Measurements from ENCODE around the gene ENAH.

Gene ENAH

GRCh38 chr1:225486856-225487255, 166.1 kb downstream of the ENAH start:
- H3K27ac ChIP-seq (replicated peaks), result no peak overlapping the region
- TF ChIP-seq SPI1 (IDR thresholded peaks at IDR 0.05; ENCODE audit: borderline replicate concordance, low read depth), result no peak
- TF ChIP-seq POLR2AphosphoS5 (IDR thresholded peaks at IDR 0.05; ENCODE audit: low read depth), result no peak
- TF ChIP-seq, protein P1, sequence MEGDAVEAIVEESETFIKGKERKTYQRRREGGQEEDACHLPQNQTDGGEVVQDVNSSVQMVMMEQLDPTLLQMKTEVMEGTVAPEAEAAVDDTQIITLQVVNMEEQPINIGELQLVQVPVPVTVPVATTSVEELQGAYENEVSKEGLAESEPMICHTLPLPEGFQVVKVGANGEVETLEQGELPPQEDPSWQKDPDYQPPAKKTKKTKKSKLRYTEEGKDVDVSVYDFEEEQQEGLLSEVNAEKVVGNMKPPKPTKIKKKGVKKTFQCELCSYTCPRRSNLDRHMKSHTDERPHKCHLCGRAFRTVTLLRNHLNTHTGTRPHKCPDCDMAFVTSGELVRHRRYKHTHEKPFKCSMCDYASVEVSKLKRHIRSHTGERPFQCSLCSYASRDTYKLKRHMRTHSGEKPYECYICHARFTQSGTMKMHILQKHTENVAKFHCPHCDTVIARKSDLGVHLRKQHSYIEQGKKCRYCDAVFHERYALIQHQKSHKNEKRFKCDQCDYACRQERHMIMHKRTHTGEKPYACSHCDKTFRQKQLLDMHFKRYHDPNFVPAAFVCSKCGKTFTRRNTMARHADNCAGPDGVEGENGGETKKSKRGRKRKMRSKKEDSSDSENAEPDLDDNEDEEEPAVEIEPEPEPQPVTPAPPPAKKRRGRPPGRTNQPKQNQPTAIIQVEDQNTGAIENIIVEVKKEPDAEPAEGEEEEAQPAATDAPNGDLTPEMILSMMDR (IDR thresholded peaks at IDR 0.05; ENCODE audit: insufficient read depth, low read length), result no peak
- TF ChIP-seq, protein P2, sequence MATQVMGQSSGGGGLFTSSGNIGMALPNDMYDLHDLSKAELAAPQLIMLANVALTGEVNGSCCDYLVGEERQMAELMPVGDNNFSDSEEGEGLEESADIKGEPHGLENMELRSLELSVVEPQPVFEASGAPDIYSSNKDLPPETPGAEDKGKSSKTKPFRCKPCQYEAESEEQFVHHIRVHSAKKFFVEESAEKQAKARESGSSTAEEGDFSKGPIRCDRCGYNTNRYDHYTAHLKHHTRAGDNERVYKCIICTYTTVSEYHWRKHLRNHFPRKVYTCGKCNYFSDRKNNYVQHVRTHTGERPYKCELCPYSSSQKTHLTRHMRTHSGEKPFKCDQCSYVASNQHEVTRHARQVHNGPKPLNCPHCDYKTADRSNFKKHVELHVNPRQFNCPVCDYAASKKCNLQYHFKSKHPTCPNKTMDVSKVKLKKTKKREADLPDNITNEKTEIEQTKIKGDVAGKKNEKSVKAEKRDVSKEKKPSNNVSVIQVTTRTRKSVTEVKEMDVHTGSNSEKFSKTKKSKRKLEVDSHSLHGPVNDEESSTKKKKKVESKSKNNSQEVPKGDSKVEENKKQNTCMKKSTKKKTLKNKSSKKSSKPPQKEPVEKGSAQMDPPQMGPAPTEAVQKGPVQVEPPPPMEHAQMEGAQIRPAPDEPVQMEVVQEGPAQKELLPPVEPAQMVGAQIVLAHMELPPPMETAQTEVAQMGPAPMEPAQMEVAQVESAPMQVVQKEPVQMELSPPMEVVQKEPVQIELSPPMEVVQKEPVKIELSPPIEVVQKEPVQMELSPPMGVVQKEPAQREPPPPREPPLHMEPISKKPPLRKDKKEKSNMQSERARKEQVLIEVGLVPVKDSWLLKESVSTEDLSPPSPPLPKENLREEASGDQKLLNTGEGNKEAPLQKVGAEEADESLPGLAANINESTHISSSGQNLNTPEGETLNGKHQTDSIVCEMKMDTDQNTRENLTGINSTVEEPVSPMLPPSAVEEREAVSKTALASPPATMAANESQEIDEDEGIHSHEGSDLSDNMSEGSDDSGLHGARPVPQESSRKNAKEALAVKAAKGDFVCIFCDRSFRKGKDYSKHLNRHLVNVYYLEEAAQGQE (IDR thresholded peaks at IDR 0.05; ENCODE audit: insufficient replicate concordance, low read depth), result no peak
- no peak for TF ChIP-seq GABPA (IDR thresholded peaks at IDR 0.05; ENCODE audit: low read depth)
- no peaks in the 10 kb centered on the region for H3K27me3 ChIP-seq (ENCODE audit: insufficient read depth, poor library complexity, severe bottlenecking)
- DNase-seq (ENCODE audit: low read depth in 1 of 2, low spot score in 1 of 2), result no peak
- H3K4me3 ChIP-seq (replicated peaks; ENCODE audit: insufficient read depth, low read length), result no peak overlapping the region

GRCh38 chr1:225485991-225486530, 166.9 kb downstream of the ENAH start:
- TF ChIP-seq, protein P2 (IDR thresholded peaks at IDR 0.05; ENCODE audit: insufficient replicate concordance, low read depth), result no peak
- TF ChIP-seq POLR2AphosphoS5 (IDR thresholded peaks at IDR 0.05; ENCODE audit: low read depth) (no peak), GABPA (IDR thresholded peaks at IDR 0.05; ENCODE audit: low read depth) (no peak), SPI1 (IDR thresholded peaks at IDR 0.05; ENCODE audit: borderline replicate concordance, low read depth) (no peak)
- TF ChIP-seq, protein P1 (IDR thresholded peaks at IDR 0.05; ENCODE audit: insufficient read depth, low read length), result no peak
- H3K4me3 ChIP-seq (replicated peaks; ENCODE audit: insufficient read depth, low read length), result no peak overlapping the region
- no peaks in the 10 kb centered on the region for H3K27me3 ChIP-seq (ENCODE audit: insufficient read depth, poor library complexity, severe bottlenecking)
- no peak overlapping the region for H3K27ac ChIP-seq (replicated peaks)
- DNase-seq (ENCODE audit: low read depth in 1 of 2, low spot score in 1 of 2), result no peak

DNA sequence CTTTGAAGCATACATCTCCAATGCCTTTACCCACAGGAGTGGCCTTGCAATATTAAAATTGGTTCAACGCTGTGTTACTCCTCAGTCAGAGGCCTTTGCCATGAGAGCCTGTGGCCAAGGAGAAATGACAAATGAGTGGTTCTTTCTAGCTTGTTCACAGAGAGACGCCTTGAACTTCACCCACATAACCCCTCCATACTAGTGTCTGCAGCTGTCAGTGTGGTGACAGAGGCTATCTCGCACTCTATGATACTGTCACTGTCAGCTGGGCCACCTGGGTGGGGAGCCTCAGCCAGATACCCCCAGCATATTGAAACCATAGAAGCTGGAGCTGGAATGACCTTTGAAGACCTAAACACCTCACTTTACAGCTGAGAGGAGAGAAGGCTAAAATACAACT, 167.7 kb downstream of the ENAH start:
- TF ChIP-seq POLR2AphosphoS5 (IDR thresholded peaks at IDR 0.05; ENCODE audit: low read depth) (no peak), SPI1 (IDR thresholded peaks at IDR 0.05; ENCODE audit: borderline replicate concordance, low read depth) (no peak), GABPA (IDR thresholded peaks at IDR 0.05; ENCODE audit: low read depth) (no peak)
- TF ChIP-seq, protein P1 (IDR thresholded peaks at IDR 0.05; ENCODE audit: insufficient read depth, low read length), result no peak
- TF ChIP-seq, protein P2 (IDR thresholded peaks at IDR 0.05; ENCODE audit: insufficient replicate concordance, low read depth), result no peak
- H3K27ac ChIP-seq (replicated peaks), result no peak overlapping the region
- no peaks in the 10 kb centered on the region for H3K27me3 ChIP-seq (ENCODE audit: insufficient read depth, poor library complexity, severe bottlenecking)
- no peak for DNase-seq (ENCODE audit: low read depth in 1 of 2, low spot score in 1 of 2)
- H3K4me3 ChIP-seq (replicated peaks; ENCODE audit: insufficient read depth, low read length), result no peak overlapping the region

Data from HL-60 (cell line).